Central memory CD8-positive, alpha-beta T cell (primary cell): ENCODE data around the gene KIT.

Source experiments
- ATAC-seq: fragments of 150-1000 bp; cut with Tn5 transposase; replicated peaks from 2 replicates; pipeline ENCODE4 v1.10.0; 2022; ENCODE audit warnings: mild to moderate bottlenecking, moderate FRiP score, moderate number of reproducible peaks; ENCODE audit not compliant: poor library complexity, severe bottlenecking; ENCODE audit errors: extremely low read depth
- DNase-seq, 2 donors: peaks; one replicate each; pipeline ENCODE4 v3.0.0; 2021; ENCODE audit warnings: low spot score in 2 of 2
- H3K27ac Mint-ChIP-seq: one replicate; pipeline ENCODE4 v1.8.0; 2022; ENCODE audit warnings: low read depth, mild to moderate bottlenecking, moderate library complexity, mixed read lengths
- H3K27me3 Mint-ChIP-seq: one replicate; pipeline ENCODE4 v1.8.0; 2022; ENCODE audit warnings: mixed read lengths
- H3K36me3 Mint-ChIP-seq: one replicate; pipeline ENCODE4 v1.8.0; 2022; ENCODE audit warnings: mild to moderate bottlenecking, moderate library complexity, mixed read lengths; ENCODE audit not compliant: insufficient read depth
- H3K4me1 Mint-ChIP-seq: one replicate; pipeline ENCODE4 v1.8.0; 2022; ENCODE audit warnings: mixed read lengths
- H3K4me3 Mint-ChIP-seq: one replicate; pipeline ENCODE4 v1.8.0; 2022; ENCODE audit warnings: mild to moderate bottlenecking, moderate library complexity, mixed read lengths
- H3K9me3 Mint-ChIP-seq: one replicate; pipeline ENCODE4 v1.8.0; 2022; ENCODE audit warnings: mixed read lengths

Gene KIT

DNA sequence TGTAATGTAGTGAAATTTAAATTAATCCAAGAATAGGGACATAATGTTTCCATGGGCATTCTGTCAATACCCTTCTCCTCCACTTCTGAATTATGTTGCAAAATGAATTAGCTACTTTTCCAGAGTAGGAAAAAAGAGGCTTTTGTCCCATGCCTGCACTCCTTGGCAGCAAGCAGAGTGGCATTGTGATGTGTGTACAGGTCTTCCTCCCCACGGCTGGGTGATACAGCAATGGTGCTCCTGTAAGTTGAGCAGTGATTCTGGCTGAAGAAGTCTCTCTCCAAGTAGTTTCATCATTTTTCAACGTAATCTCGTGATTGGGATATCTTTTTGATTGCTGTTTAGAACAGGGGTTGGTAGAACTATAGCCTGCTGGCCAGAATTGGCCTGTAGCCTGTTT is 59.9 kb downstream of the KIT start:
- H3K4me3 Mint-ChIP-seq: no peak overlapping the region
- H3K4me1 Mint-ChIP-seq: no peaks in the 10 kb centered on the region
- ATAC-seq (no peak), DNase-seq (no peak)
- no peaks in the 10 kb centered on the region for H3K27me3 Mint-ChIP-seq
- no peaks in the 10 kb centered on the region for H3K36me3 Mint-ChIP-seq
- no peaks in the 10 kb centered on the region for H3K9me3 Mint-ChIP-seq
- no peak overlapping the region for H3K27ac Mint-ChIP-seq

GRCh38 chr4:54719378-54719777 is 61.6 kb downstream of the KIT start:
- H3K4me3 Mint-ChIP-seq: no peak overlapping the region
- H3K27me3 Mint-ChIP-seq: no peaks in the 10 kb centered on the region
- no peak overlapping the region for H3K27ac Mint-ChIP-seq
- ATAC-seq (no peak), DNase-seq (no peak)
- H3K4me1 Mint-ChIP-seq: no peaks in the 10 kb centered on the region
- no peaks in the 10 kb centered on the region for H3K36me3 Mint-ChIP-seq
- no peaks in the 10 kb centered on the region for H3K9me3 Mint-ChIP-seq

GRCh38 chr4:54723220-54723619 is 65.5 kb downstream of the KIT start:
- DNase-seq (no peak), ATAC-seq (no peak)
- no peaks in the 10 kb centered on the region for H3K4me1 Mint-ChIP-seq
- no peak overlapping the region for H3K27ac Mint-ChIP-seq
- H3K4me3 Mint-ChIP-seq: no peak overlapping the region
- no peaks in the 10 kb centered on the region for H3K9me3 Mint-ChIP-seq
- H3K36me3 Mint-ChIP-seq: no peaks in the 10 kb centered on the region
- H3K27me3 Mint-ChIP-seq: no peaks in the 10 kb centered on the region

DNA sequence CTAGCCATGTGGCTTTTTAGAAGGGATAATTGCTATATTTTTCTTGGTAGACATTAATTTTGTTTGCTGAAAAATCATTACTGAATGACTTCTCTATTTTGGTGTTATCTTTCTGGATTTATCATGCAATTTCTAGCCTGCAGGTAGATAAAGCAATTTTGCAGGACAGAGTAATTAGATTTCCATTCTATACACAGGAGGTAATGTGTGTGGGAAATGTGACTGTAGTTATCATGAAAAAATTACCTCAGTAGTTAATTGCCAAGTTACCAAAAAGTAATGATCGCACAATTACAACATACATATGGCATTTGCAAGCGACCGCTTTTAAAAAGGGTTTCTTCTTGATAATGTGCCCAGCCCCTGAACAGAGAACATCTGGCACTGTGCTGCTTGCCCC is 66.1 kb downstream of the KIT start:
- H3K4me3 Mint-ChIP-seq: no peak overlapping the region
- H3K4me1 Mint-ChIP-seq: no peaks in the 10 kb centered on the region
- ATAC-seq: no peak

GRCh38 chr4:54726907-54727306 is 69.2 kb downstream of the KIT start:
- H3K4me3 Mint-ChIP-seq: no peak overlapping the region
- no peak overlapping the region for H3K27ac Mint-ChIP-seq
- DNase-seq: no peak
- no peaks in the 10 kb centered on the region for H3K4me1 Mint-ChIP-seq
- ATAC-seq: no peak
- H3K36me3 Mint-ChIP-seq: no peaks in the 10 kb centered on the region
- H3K9me3 Mint-ChIP-seq: no peaks in the 10 kb centered on the region
- H3K27me3 Mint-ChIP-seq: no peaks in the 10 kb centered on the region

More for the DNA sequence above, 66.1 kb downstream of the KIT start:
- Mint-ChIP-seq H3K36me3 (no peaks in the 10 kb centered on the region), H3K9me3 (no peaks in the 10 kb centered on the region), H3K27me3 (no peaks in the 10 kb centered on the region), H3K27ac (no peak overlapping the region)
- no peak for DNase-seq

DNA sequence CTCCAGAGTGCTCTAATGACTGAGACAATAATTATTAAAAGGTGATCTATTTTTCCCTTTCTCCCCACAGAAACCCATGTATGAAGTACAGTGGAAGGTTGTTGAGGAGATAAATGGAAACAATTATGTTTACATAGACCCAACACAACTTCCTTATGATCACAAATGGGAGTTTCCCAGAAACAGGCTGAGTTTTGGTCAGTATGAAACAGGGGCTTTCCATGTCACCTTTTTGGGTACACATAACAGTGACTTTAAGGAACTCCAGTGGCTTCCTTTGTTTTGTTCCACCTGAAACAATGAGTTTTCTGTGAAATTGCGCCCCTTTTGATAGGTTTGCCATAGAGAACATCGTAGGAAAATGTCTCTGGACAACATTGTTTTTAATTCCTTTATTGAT is 69.6 kb downstream of the KIT start:
- no peak for ATAC-seq
- no peak for DNase-seq
- Mint-ChIP-seq H3K4me3 (no peak overlapping the region), H3K9me3 (no peaks in the 10 kb centered on the region), H3K27me3 (no peaks in the 10 kb centered on the region), H3K36me3 (no peaks in the 10 kb centered on the region), H3K4me1 (no peaks in the 10 kb centered on the region), H3K27ac (no peak overlapping the region)

DNA sequence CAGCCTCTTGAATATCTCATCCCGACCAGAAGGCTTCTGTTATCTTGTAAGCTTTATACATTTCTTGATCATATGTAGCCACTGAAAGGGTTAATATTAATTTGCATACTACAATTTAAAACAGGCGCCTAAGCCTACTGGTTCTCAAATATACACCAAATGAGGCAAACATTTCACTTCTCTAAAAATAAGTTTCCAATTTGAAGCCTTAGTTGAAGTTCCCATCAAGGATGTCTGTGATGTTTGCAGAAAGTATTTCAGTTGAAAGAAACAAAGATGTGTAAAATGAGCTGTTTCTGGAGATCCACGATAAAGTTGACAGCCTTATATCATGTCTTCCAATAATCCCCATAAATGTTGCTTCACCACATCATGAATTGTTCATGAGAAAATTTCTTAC is 70.6 kb downstream of the KIT start:
- Mint-ChIP-seq H3K36me3 (no peaks in the 10 kb centered on the region), H3K27me3 (no peaks in the 10 kb centered on the region), H3K4me3 (no peak overlapping the region), H3K27ac (no peak overlapping the region), H3K4me1 (no peaks in the 10 kb centered on the region), H3K9me3 (no peaks in the 10 kb centered on the region)
- ATAC-seq: no peak
- DNase-seq: no peak

GRCh38 chr4:54729256-54729655 is 71.5 kb downstream of the KIT start:
- H3K4me1 Mint-ChIP-seq: no peaks in the 10 kb centered on the region
- no peak for DNase-seq
- no peak overlapping the region for H3K4me3 Mint-ChIP-seq
- no peak for ATAC-seq
- H3K36me3 Mint-ChIP-seq: no peaks in the 10 kb centered on the region
- H3K27me3 Mint-ChIP-seq: no peaks in the 10 kb centered on the region
- no peak overlapping the region for H3K27ac Mint-ChIP-seq
- H3K9me3 Mint-ChIP-seq: no peaks in the 10 kb centered on the region

GRCh38 chr4:54730581-54730980 is 72.8 kb downstream of the KIT start:
- DNase-seq (no peak), ATAC-seq (no peak)
- Mint-ChIP-seq H3K27me3 (no peaks in the 10 kb centered on the region), H3K9me3 (no peaks in the 10 kb centered on the region), H3K27ac (no peak overlapping the region), H3K36me3 (no peaks in the 10 kb centered on the region), H3K4me1 (no peaks in the 10 kb centered on the region), H3K4me3 (no peak overlapping the region)

GRCh38 chr4:54731552-54731951 is 73.8 kb downstream of the KIT start:
- DNase-seq (no peak), ATAC-seq (no peak)
- Mint-ChIP-seq H3K36me3 (no peaks in the 10 kb centered on the region), H3K27ac (no peak overlapping the region), H3K4me1 (no peaks in the 10 kb centered on the region), H3K9me3 (no peaks in the 10 kb centered on the region), H3K27me3 (no peaks in the 10 kb centered on the region), H3K4me3 (no peak overlapping the region)

- Mint-ChIP-seq H3K36me3 (no peaks in the 10 kb centered on the region), H3K27ac (no peak overlapping the region), H3K4me1 (no peaks in the 10 kb centered on the region), H3K9me3 (no peaks in the 10 kb centered on the region), H3K4me3 (no peak overlapping the region), H3K27me3 (no peaks in the 10 kb centered on the region)
- no peak for DNase-seq
- ATAC-seq: no peak
Measured at GRCh38 chr4:54731976-54732375, 74.2 kb downstream of the KIT start.

GRCh38 chr4:54737421-54737820 is 79.7 kb downstream of the KIT start:
- Mint-ChIP-seq H3K27ac (no peak overlapping the region), H3K36me3 (no peaks in the 10 kb centered on the region), H3K4me1 (no peaks in the 10 kb centered on the region), H3K27me3 (no peaks in the 10 kb centered on the region), H3K9me3 (peaks cover 5% of the 10 kb centered on the region), H3K4me3 (no peak overlapping the region)
- DNase-seq: no peak
- ATAC-seq: no peak

GRCh38 chr4:54741202-54741601 is 83.4 kb downstream of the KIT start:
- Mint-ChIP-seq H3K27ac (no peak overlapping the region), H3K27me3 (no peaks in the 10 kb centered on the region), H3K36me3 (no peaks in the 10 kb centered on the region), H3K4me1 (no peaks in the 10 kb centered on the region), H3K4me3 (no peak overlapping the region), H3K9me3 (peaks cover 16% of the 10 kb centered on the region)
- ATAC-seq (no peak), DNase-seq (no peak)
